Measurements from ENCODE around the gene CTSD. TPM values are rescaled to one million over a fixed set of nuclear protein-coding genes. Genes with fewer than 3 reads are reported as not detected.
A peak's percentile ranks its signal among the peaks of the same experiment; 100 is the strongest.

Gene CTSD
- total RNA-seq, 1 donor from 2014 or later, result 44.9 TPM

DNA sequence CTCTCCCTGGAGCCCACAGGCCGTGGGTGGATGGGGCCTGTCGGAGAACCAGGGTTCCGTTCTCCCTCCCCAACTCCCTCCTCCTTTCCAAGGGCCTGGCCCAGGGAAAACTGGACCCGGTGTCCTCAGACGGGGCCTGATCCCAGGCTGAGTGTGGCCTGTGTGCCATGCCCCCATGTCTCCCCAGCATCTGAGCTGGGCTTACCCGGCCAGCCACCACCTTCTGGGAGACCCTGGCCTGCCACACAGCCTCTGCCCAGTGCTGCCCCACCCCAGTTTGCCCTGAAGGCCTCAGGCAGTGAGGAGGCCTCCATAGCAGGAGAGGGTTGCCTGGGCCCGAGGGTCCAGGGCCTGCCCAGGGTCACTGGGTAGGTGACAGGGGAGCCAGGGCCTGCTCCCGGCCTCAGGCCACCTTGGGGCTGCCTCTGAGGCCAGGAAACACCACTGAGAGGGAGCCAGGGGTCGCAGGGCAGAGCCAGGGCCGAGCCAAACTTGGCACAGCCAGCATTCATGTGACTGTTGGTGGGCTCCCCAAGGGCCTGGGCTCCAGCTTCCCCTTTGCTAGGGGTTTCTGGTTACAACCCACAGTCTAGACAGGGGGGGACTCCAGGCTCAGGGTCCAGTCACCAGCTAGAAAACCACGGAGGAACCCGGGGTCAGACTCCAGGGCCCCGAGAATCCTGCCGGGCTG, 12.7 kb downstream of the CTSD start:
- Histone ChIP-seq H3K9ac (ENCODE audit: low read depth in 1 of 3, low read length in 3 of 3) (peak overlapping the region; percentile 50 to 79 (median 57)), H3K27ac (ENCODE audit: low read depth, low read length) (peak overlapping the region; percentile 84), H3K9me3 (ENCODE audit: control insufficient read depth in 3 of 3, low read length in 3 of 3) (no peaks in the 10 kb centered on the region), H3K36me3 (ENCODE audit: control insufficient read depth in 3 of 3, insufficient read depth in 3 of 3, low read length in 3 of 3) (peaks cover 28 to 37% (median 33%) of the 10 kb centered on the region in 3 donors), H3K27me3 (ENCODE audit: control insufficient read depth in 3 of 3, insufficient read depth in 3 of 3, low read length in 3 of 3) (peaks cover 0 to 5% (median 0%) of the 10 kb centered on the region in 3 donors), H3K4me1 (ENCODE audit: control insufficient read depth in 3 of 3, insufficient read depth in 3 of 3, low read length in 3 of 3) (peaks cover 58 to 92% (median 88%) of the 10 kb centered on the region in 3 donors), H3K4me3 (ENCODE audit: low read length in 3 of 3) (peak overlapping the region in 2 of 3 donors; percentile 15 to 35)

DNA sequence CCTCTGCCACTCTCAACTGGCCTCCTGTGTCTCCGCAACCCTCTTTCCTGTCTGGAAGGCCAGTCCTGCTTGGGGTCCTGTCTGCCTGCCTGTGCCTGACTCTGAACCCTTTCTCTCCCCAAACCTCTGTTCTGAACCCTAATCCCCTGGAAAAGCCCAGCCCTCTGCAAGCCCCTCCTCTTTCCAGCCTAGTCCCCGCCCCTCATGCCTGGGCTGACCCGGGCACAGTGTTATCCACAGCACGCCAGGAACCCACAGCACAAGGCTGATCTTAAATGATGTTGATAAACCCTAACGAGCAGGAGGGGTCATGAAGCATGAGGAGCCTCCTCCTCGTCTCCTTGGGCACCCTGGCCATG, 13.3 kb downstream of the CTSD start, which contains the start of gene IFITM10:
Gene IFITM10, minus strand, starts transcription at position 115 of the 359 bp plus-strand sequence. CDS start 153 bp downstream, outside the sequence.
- Histone ChIP-seq H3K27me3 (ENCODE audit: control insufficient read depth in 3 of 3, insufficient read depth in 3 of 3, low read length in 3 of 3) (peaks cover 0 to 5% (median 0%) of the 10 kb centered on the region in 3 donors), H3K4me1 (ENCODE audit: control insufficient read depth in 3 of 3, insufficient read depth in 3 of 3, low read length in 3 of 3) (peaks cover 58 to 92% (median 88%) of the 10 kb centered on the region in 3 donors), H3K9ac (ENCODE audit: low read depth in 1 of 3, low read length in 3 of 3) (peak within 1 kb of the TSS; percentile 50 to 79 (median 57)), H3K27ac (ENCODE audit: low read depth, low read length) (peak within 1 kb of the TSS; percentile 84), H3K9me3 (ENCODE audit: control insufficient read depth in 3 of 3, low read length in 3 of 3) (no peaks in the 10 kb centered on the region), H3K36me3 (ENCODE audit: control insufficient read depth in 3 of 3, insufficient read depth in 3 of 3, low read length in 3 of 3) (peaks cover 23 to 34% (median 27%) of the 10 kb centered on the region in 3 donors), H3K4me3 (ENCODE audit: low read length in 3 of 3) (peak within 1 kb of the TSS in 2 of 3 donors; percentile 15 to 35)

GRCh38 chr11:1749395-1750351, 14.1 kb downstream of the CTSD start:
- Histone ChIP-seq H3K9ac (ENCODE audit: low read depth in 1 of 3, low read length in 3 of 3) (peak overlapping the region; percentile 8 to 79 (median 47)), H3K4me1 (ENCODE audit: control insufficient read depth in 3 of 3, insufficient read depth in 3 of 3, low read length in 3 of 3) (peaks cover 60 to 92% (median 89%) of the 10 kb centered on the region in 3 donors), H3K27ac (ENCODE audit: low read depth, low read length) (peak overlapping the region; percentile 84), H3K4me3 (ENCODE audit: low read length in 3 of 3) (peak overlapping the region in 1 of 3 donors; percentile 71), H3K9me3 (ENCODE audit: control insufficient read depth in 3 of 3, low read length in 3 of 3) (no peaks in the 10 kb centered on the region), H3K36me3 (ENCODE audit: control insufficient read depth in 3 of 3, insufficient read depth in 3 of 3, low read length in 3 of 3) (peaks cover 15 to 26% (median 20%) of the 10 kb centered on the region in 3 donors), H3K27me3 (ENCODE audit: control insufficient read depth in 3 of 3, insufficient read depth in 3 of 3, low read length in 3 of 3) (peaks cover 0 to 5% (median 0%) of the 10 kb centered on the region in 3 donors)

DNA sequence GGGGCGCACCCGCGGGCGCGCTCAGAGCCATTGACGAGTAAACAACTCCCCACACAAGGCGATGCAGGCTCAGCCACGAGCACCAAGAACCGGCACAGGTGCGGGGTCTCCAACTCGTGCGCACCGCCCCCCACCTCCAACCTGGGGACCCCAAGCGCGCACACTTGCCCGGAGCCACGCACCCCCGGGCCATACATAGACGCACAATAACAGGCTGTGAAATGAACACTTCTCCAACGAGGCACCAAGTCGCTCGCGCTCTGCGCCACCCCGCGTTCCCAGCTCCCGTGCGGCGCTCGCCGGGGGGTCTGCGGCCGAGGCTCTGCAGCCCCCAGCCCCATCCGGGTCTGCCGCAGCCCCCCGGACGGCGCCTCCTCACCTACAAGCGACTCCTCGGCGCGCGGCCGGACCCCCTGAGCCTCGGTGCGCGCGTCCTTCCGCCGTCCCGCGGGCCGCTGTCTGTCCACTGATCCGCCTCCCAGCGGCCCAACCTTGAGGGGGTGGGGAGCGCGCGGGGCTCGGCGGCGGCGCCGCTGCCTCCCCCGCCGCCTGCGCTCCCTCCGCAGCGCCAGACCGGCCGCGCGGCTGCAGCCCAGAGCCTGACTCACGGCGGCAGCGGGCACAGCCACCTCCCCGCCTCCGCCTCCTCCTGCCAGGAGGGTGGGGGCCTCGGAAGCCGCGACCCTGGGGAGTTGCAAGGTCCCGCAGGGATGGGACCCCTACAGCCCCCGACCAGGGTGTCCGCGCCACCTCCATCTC, 14.9 kb downstream of the CTSD start:
- Histone ChIP-seq H3K9ac (ENCODE audit: low read depth in 1 of 3, low read length in 3 of 3) (peak overlapping the region; percentile 33 to 75 (median 64)), H3K4me1 (ENCODE audit: control insufficient read depth in 3 of 3, insufficient read depth in 3 of 3, low read length in 3 of 3) (peaks cover 65 to 93% (median 92%) of the 10 kb centered on the region in 3 donors), H3K9me3 (ENCODE audit: control insufficient read depth in 3 of 3, low read length in 3 of 3) (no peaks in the 10 kb centered on the region), H3K36me3 (ENCODE audit: control insufficient read depth in 3 of 3, insufficient read depth in 3 of 3, low read length in 3 of 3) (peaks cover 8 to 18% (median 12%) of the 10 kb centered on the region in 3 donors), H3K27ac (ENCODE audit: low read depth, low read length) (peak overlapping the region; percentile 84), H3K27me3 (ENCODE audit: control insufficient read depth in 3 of 3, insufficient read depth in 3 of 3, low read length in 3 of 3) (peaks cover 0 to 5% (median 0%) of the 10 kb centered on the region in 3 donors), H3K4me3 (ENCODE audit: low read length in 3 of 3) (peak overlapping the region in 2 of 3 donors; percentile 56 to 71)

DNA sequence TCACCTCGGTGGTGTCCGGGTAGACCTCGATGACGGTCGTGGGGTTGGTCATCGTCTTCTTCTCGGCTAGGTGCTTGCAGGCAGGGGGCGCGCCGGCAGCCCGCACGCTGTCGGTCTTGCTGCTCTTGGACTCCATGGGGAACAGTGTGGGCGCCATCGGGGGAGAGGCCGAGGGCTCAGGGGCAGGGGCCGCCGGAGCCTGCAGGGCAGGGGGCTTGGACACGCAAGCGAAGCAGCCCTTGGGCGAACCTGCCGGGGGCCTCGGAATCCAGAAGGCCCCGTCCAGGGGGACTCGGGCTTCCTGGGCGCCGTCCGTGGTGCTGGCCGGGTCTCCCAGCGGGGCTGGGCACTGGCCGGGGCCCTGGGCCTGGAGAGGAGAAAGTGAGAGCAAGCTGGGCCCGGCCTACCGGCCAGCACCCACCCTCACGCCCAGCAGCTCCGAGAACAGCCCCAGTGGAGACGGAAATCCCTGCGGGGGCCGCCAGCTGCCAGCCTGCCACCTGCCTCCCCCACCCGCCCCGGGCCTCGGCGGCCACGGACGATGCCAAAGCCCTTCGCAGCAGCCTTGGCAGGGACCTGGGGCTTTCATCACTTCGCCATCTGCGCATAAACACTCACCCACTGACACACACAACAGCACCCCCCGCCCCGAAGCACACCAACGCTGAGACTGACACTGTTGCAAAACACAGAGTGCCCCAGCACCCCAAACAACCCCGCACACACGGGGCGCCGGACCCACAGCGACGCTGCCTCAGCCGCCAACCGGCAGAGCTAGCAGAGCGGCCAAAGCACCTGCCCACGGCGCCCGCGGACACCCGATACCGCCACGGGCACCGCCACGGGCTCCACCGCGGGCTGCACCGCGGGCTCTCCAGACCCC, 15.7 kb downstream of the CTSD start:
- peaks cover 62 to 89% (median 87%) of the 10 kb centered on the region in 3 donors for H3K4me1 ChIP-seq (ENCODE audit: control insufficient read depth in 3 of 3, insufficient read depth in 3 of 3, low read length in 3 of 3)

DNA sequence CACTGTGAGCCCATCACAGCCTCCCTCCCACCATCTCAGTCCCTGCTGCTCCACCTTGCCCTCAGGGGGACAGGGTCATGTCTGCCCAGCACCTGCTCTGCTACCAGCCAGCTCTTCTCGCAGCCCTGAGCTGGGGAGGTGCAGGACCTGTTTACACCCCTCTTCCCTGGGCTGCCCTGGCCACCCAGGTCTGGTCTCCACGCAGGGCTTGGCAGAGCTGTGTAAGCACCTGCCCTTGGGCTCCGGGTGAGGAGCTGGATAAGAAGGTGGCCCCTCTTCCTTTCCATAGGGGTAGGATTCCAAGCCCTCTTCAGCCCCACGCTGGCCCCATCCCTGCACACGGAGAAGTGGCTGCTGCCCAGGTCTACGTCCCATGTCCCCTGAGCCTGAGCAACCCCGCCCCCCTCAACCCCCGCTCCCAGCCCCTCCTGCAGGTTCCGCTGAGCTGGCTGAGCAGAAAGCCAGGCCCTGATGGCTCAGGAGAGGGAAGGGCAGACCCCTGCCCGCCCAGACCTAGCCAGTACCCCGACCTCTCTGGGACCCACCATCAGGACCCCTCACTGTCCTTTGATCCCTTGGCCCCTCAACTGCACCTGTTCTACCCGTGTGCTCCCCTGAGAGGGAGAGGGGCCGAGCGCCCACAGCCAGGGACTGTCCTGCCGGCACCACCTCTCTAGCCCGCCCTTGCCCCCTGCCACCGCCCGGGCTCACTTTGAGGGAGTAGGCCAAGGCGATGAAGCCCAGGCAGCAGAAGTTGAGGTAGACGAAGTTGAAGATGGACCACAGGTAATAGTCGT, 16.6 kb downstream of the CTSD start:
- Histone ChIP-seq H3K27ac (ENCODE audit: low read depth, low read length) (peak overlapping the region; percentile 75), H3K9ac (ENCODE audit: low read depth in 1 of 3, low read length in 3 of 3) (peak overlapping the region in 2 of 3 donors; percentile 64 to 75), H3K9me3 (ENCODE audit: control insufficient read depth in 3 of 3, low read length in 3 of 3) (no peaks in the 10 kb centered on the region), H3K4me3 (ENCODE audit: low read length in 3 of 3) (peak overlapping the region in 2 of 3 donors; percentile 41 to 71), H3K4me1 (ENCODE audit: control insufficient read depth in 3 of 3, insufficient read depth in 3 of 3, low read length in 3 of 3) (peaks cover 54 to 80% (median 79%) of the 10 kb centered on the region in 3 donors), H3K27me3 (ENCODE audit: control insufficient read depth in 3 of 3, insufficient read depth in 3 of 3, low read length in 3 of 3) (peaks cover 0 to 5% (median 0%) of the 10 kb centered on the region in 3 donors), H3K36me3 (ENCODE audit: control insufficient read depth in 3 of 3, insufficient read depth in 3 of 3, low read length in 3 of 3) (peaks cover 0 to 6% (median 0%) of the 10 kb centered on the region in 3 donors)

More for the DNA sequence above, 15.7 kb downstream of the CTSD start:
- Histone ChIP-seq H3K9ac (ENCODE audit: low read depth in 1 of 3, low read length in 3 of 3) (peak overlapping the region in 2 of 3 donors; percentile 64 to 75), H3K36me3 (ENCODE audit: control insufficient read depth in 3 of 3, insufficient read depth in 3 of 3, low read length in 3 of 3) (peaks cover 2 to 11% (median 6%) of the 10 kb centered on the region in 3 donors), H3K27me3 (ENCODE audit: control insufficient read depth in 3 of 3, insufficient read depth in 3 of 3, low read length in 3 of 3) (peaks cover 0 to 5% (median 0%) of the 10 kb centered on the region in 3 donors), H3K9me3 (ENCODE audit: control insufficient read depth in 3 of 3, low read length in 3 of 3) (no peaks in the 10 kb centered on the region), H3K27ac (ENCODE audit: low read depth, low read length) (peak overlapping the region; percentile 75), H3K4me3 (ENCODE audit: low read length in 3 of 3) (peak overlapping the region in 2 of 3 donors; percentile 56 to 71)

GRCh38 chr11:1746511-1746931, 17.2 kb downstream of the CTSD start:
- H3K36me3 ChIP-seq (ENCODE audit: control insufficient read depth in 3 of 3, insufficient read depth in 3 of 3, low read length in 3 of 3), result peaks cover 0 to 6% (median 0%) of the 10 kb centered on the region in 3 donors
- no peaks in the 10 kb centered on the region for H3K9me3 ChIP-seq (ENCODE audit: control insufficient read depth in 3 of 3, low read length in 3 of 3)
- peak overlapping the region in 2 of 3 donors; percentile 41 to 71 for H3K4me3 ChIP-seq (ENCODE audit: low read length in 3 of 3)
- H3K27ac ChIP-seq (ENCODE audit: low read depth, low read length), result peak overlapping the region; percentile 75
- peaks cover 0 to 5% (median 0%) of the 10 kb centered on the region in 3 donors for H3K27me3 ChIP-seq (ENCODE audit: control insufficient read depth in 3 of 3, insufficient read depth in 3 of 3, low read length in 3 of 3)
- peaks cover 47 to 74% (median 73%) of the 10 kb centered on the region in 3 donors for H3K4me1 ChIP-seq (ENCODE audit: control insufficient read depth in 3 of 3, insufficient read depth in 3 of 3, low read length in 3 of 3)
- H3K9ac ChIP-seq (ENCODE audit: low read depth in 1 of 3, low read length in 3 of 3), result peak overlapping the region in 1 of 3 donors; percentile 57

GRCh38 chr11:1745701-1746320, 17.9 kb downstream of the CTSD start:
- Histone ChIP-seq H3K36me3 (ENCODE audit: control insufficient read depth in 3 of 3, insufficient read depth in 3 of 3, low read length in 3 of 3) (peaks cover 0 to 6% (median 0%) of the 10 kb centered on the region in 3 donors), H3K9me3 (ENCODE audit: control insufficient read depth in 3 of 3, low read length in 3 of 3) (no peaks in the 10 kb centered on the region), H3K4me1 (ENCODE audit: control insufficient read depth in 3 of 3, insufficient read depth in 3 of 3, low read length in 3 of 3) (peaks cover 40 to 67% (median 65%) of the 10 kb centered on the region in 3 donors), H3K4me3 (ENCODE audit: low read length in 3 of 3) (peak overlapping the region in 1 of 3 donors; percentile 71), H3K27ac (ENCODE audit: low read depth, low read length) (no peak overlapping the region), H3K9ac (ENCODE audit: low read depth in 1 of 3, low read length in 3 of 3) (no peak overlapping the region), H3K27me3 (ENCODE audit: control insufficient read depth in 3 of 3, insufficient read depth in 3 of 3, low read length in 3 of 3) (peaks cover 0 to 5% (median 4%) of the 10 kb centered on the region in 3 donors)
